Measurements from ENCODE around the gene ENPP1. TPM values are rescaled to one million over a fixed set of nuclear protein-coding genes. Genes with fewer than 3 reads are reported as not detected.
A peak's percentile ranks its signal among the peaks of the same experiment; 100 is the strongest.

Gene ENPP1
- total RNA-seq = 1 to 10 TPM; 4.1 to 7.6 (median 5.3) TPM

GRCh38 chr6:131807644-131808459 lies at the start of gene ENPP1:
TSS of gene ENPP1 (plus strand) at chr6:131808020. CDS start at chr6:131808036, 16 bp downstream.
- peak; percentile 49 to 93 for DNase-seq (ENCODE audit: low spot score in 2 of 2)
- 0 to 1% methylated on average over 28 of the region's 99 CpGs for WGBS, 2 donors
- intact Hi-C loops (cut with DNase I; ENCODE audit: low total_unique reads) = no loop called here
- H3K4me3 ChIP-seq (ENCODE audit: low read depth, poor library complexity, severe bottlenecking) = peak within 1 kb of the TSS; percentile 30
- TF ChIP-seq CTCF (IDR thresholded peaks at IDR 0.05) (no peak), POLR2A (IDR thresholded peaks at IDR 0.05) (no peak)

GRCh38 chr6:131758920-131759319 lies 48.9 kb upstream of the ENPP1 start:
- no peak for DNase-seq (ENCODE audit: low spot score in 2 of 2)
- intact Hi-C loops (cut with DNase I; ENCODE audit: low total_unique reads) = no loop called here
- 51 to 56% methylated on average over 4 of the region's 4 CpGs for WGBS, 2 donors
- no peak for TF ChIP-seq CTCF (IDR thresholded peaks at IDR 0.05)
- no peak for TF ChIP-seq POLR2A (IDR thresholded peaks at IDR 0.05)
- no peak overlapping the region for H3K4me3 ChIP-seq (ENCODE audit: low read depth, poor library complexity, severe bottlenecking)

GRCh38 chr6:131761060-131761761 lies 46.6 kb upstream of the ENPP1 start:
- intact Hi-C loops (cut with DNase I; ENCODE audit: low total_unique reads) = no loop called here
- WGBS, 2 donors = 31 to 36% methylated on average over 6 of the region's 6 CpGs
- no peak overlapping the region for H3K4me3 ChIP-seq (ENCODE audit: low read depth, poor library complexity, severe bottlenecking)
- no peak for DNase-seq (ENCODE audit: low spot score in 2 of 2)
- no peak for TF ChIP-seq CTCF (IDR thresholded peaks at IDR 0.05)
- TF ChIP-seq POLR2A (IDR thresholded peaks at IDR 0.05) = no peak

- no peak overlapping the region for H3K4me3 ChIP-seq (ENCODE audit: low read depth, poor library complexity, severe bottlenecking)
- DNase-seq (ENCODE audit: low spot score in 2 of 2) = no peak
- intact Hi-C loops (cut with DNase I; ENCODE audit: low total_unique reads) = no loop called here
- TF ChIP-seq CTCF (IDR thresholded peaks at IDR 0.05) (no peak), POLR2A (IDR thresholded peaks at IDR 0.05) (no peak)
- 66 to 74% methylated on average over 1 of the region's 1 CpG for WGBS, 2 donors
Measured at GRCh38 chr6:131761762-131762067, 46.1 kb upstream of the ENPP1 start.

GRCh38 chr6:131762984-131763383 lies 44.8 kb upstream of the ENPP1 start:
- intact Hi-C loops (cut with DNase I; ENCODE audit: low total_unique reads) = no loop called here
- no peak for DNase-seq (ENCODE audit: low spot score in 2 of 2)
- WGBS, 2 donors = 93% methylated on average over 2 of the region's 2 CpGs
- H3K4me3 ChIP-seq (ENCODE audit: low read depth, poor library complexity, severe bottlenecking) = no peak overlapping the region
- TF ChIP-seq POLR2A (IDR thresholded peaks at IDR 0.05) = no peak
- no peak for TF ChIP-seq CTCF (IDR thresholded peaks at IDR 0.05)

Measured in lower leg skin (tissue), 4 donors.